H9 (cell line): ENCODE measurements around the gene KIAA1671. TPM values are rescaled to one million over a fixed set of nuclear protein-coding genes. Genes with fewer than 3 reads are reported as not detected.

Experiments
- DNase-seq: peaks from one replicate; pipeline ENCODE4 v3.0.0-alpha.2; 2017
- H2AFZ ChIP-seq: one replicate; pipeline ENCODE4 v1.6.1; 2013; ENCODE audit warnings: mild to moderate bottlenecking, low read length, control low read depth, moderate library complexity
- H2AK5ac ChIP-seq: 2 replicates; pipeline ENCODE4 v1.6.1; 2013; ENCODE audit warnings: low read length, control low read depth, mixed read lengths; ENCODE audit not compliant: insufficient read length
- H2BK120ac ChIP-seq: one replicate; pipeline ENCODE4 v1.6.1; 2013; ENCODE audit warnings: low read depth, mild to moderate bottlenecking, low read length, control low read depth, inconsistent platforms; ENCODE audit not compliant: poor library complexity, severe bottlenecking
- H2BK12ac ChIP-seq: 2 replicates; pipeline ENCODE4 v1.6.1; 2013; ENCODE audit warnings: low read length, control low read depth, mixed read lengths, low read depth; ENCODE audit not compliant: insufficient read length
- H2BK15ac ChIP-seq: 2 replicates; pipeline ENCODE4 v1.6.1; 2013; ENCODE audit warnings: low read depth, low read length, control low read depth
- H2BK20ac ChIP-seq: one replicate; pipeline ENCODE4 v1.6.1; 2013; ENCODE audit warnings: low read depth, mild to moderate bottlenecking, low read length, control low read depth, inconsistent platforms; ENCODE audit not compliant: poor library complexity, severe bottlenecking
- H2BK5ac ChIP-seq: 2 replicates; pipeline ENCODE4 v1.6.1; 2013; ENCODE audit warnings: low read length, control low read depth, mixed read lengths; ENCODE audit not compliant: insufficient read length
- H3K14ac ChIP-seq: 2 replicates; pipeline ENCODE4 v1.6.1; 2013; ENCODE audit warnings: low read length, control low read depth; ENCODE audit not compliant: insufficient read depth
- H3K18ac ChIP-seq: 2 replicates; pipeline ENCODE4 v1.6.1; 2013; ENCODE audit warnings: low read depth, mild to moderate bottlenecking, mixed read lengths, low read length, control low read depth; ENCODE audit not compliant: insufficient read length
- H3K23ac ChIP-seq: 2 replicates; pipeline ENCODE4 v1.6.1; 2013; ENCODE audit warnings: low read length, control low read depth, mixed read lengths, low read depth; ENCODE audit not compliant: insufficient read length
- H3K23me2 ChIP-seq: 2 replicates; pipeline ENCODE4 v1.6.1; 2013; ENCODE audit warnings: low read depth, mild to moderate bottlenecking, mixed read lengths, low read length, control low read depth; ENCODE audit not compliant: insufficient read length, poor library complexity, severe bottlenecking
- H3K27ac ChIP-seq: 2 replicates; pipeline ENCODE4 v1.5.1; 2013; ENCODE audit warnings: low read length, control low read depth, mixed read lengths, low read depth; ENCODE audit not compliant: insufficient read length
- H3K27me3 ChIP-seq: 2 replicates; pipeline ENCODE4 v1.6.1; 2013; ENCODE audit warnings: low read length, control low read depth, inconsistent platforms; ENCODE audit not compliant: insufficient read depth
- H3K4ac ChIP-seq: 2 replicates; pipeline ENCODE4 v1.6.1; 2013; ENCODE audit warnings: low read depth, mild to moderate bottlenecking, control low read depth, inconsistent platforms, low read length, moderate library complexity
- H3K4me1 ChIP-seq: 2 replicates; pipeline ENCODE4 v1.6.1; 2013; ENCODE audit warnings: low read length, control low read depth, inconsistent platforms; ENCODE audit not compliant: insufficient read depth
- H3K4me2 ChIP-seq: 2 replicates; pipeline ENCODE4 v1.6.1; 2013; ENCODE audit warnings: low read length, control low read depth, mixed read lengths; ENCODE audit not compliant: insufficient read length, insufficient read depth
- H3K56ac ChIP-seq: 2 replicates; pipeline ENCODE4 v1.6.1; 2013; ENCODE audit warnings: low read depth, mild to moderate bottlenecking, mixed read lengths, low read length, control low read depth; ENCODE audit not compliant: insufficient read length
- H3K79me1 ChIP-seq: 2 replicates; pipeline ENCODE4 v1.6.1; 2013; ENCODE audit warnings: low read depth, mild to moderate bottlenecking, moderate library complexity, low read length, control low read depth, inconsistent platforms; ENCODE audit not compliant: insufficient read depth, poor library complexity, severe bottlenecking
- H3K79me2 ChIP-seq: 2 replicates; pipeline ENCODE4 v1.6.1; 2013; ENCODE audit warnings: low read length, control low read depth, inconsistent platforms; ENCODE audit not compliant: insufficient read depth
- H3K9ac ChIP-seq: 2 replicates; pipeline ENCODE4 v1.6.1; 2013; ENCODE audit warnings: low read length, control low read depth, mixed read lengths; ENCODE audit not compliant: insufficient read length; ENCODE audit errors: extremely low read depth
- H3K9me3 ChIP-seq: one replicate; pipeline ENCODE4 v1.6.1; 2013; ENCODE audit warnings: low read depth, low read length, inconsistent platforms; ENCODE audit not compliant: control insufficient read depth
- H3T11ph ChIP-seq: one replicate; pipeline ENCODE4 v1.6.1; 2013; ENCODE audit warnings: mild to moderate bottlenecking, low read length, control low read depth, inconsistent platforms
- H4K20me1 ChIP-seq: one replicate; pipeline ENCODE4 v1.6.1; 2013; ENCODE audit not compliant: control insufficient read depth, insufficient read length, insufficient read depth
- H4K5ac ChIP-seq: 2 replicates; pipeline ENCODE4 v1.6.1; 2013; ENCODE audit warnings: low read depth, mild to moderate bottlenecking, mixed read lengths, low read length, control low read depth; ENCODE audit not compliant: insufficient read length
- H4K8ac ChIP-seq: replicated peaks from 2 replicates; pipeline ENCODE4 v1.6.1; 2013; ENCODE audit warnings: low read length, control low read depth, mixed read lengths, low read depth; ENCODE audit not compliant: insufficient read length
- H4K91ac ChIP-seq: 2 replicates; pipeline ENCODE4 v1.6.1; 2013; ENCODE audit warnings: low read depth, mild to moderate bottlenecking, moderate library complexity, mixed read lengths, low read length, control low read depth; ENCODE audit not compliant: insufficient read length
- H3K27ac Mint-ChIP-seq, 3 experiments: 2 replicates in 2 of 3; 3 replicates in 1 of 3; pipeline ENCODE4 v1.8.0; 2020 to 2021; ENCODE audit warnings: mixed read lengths in 3 of 3, mild to moderate bottlenecking in 1 of 3, moderate library complexity in 1 of 3
- H3K27me3 Mint-ChIP-seq: 2 replicates; pipeline ENCODE4 v1.8.0; 2021; ENCODE audit warnings: low read depth, mild to moderate bottlenecking, moderate library complexity, mixed read lengths
- H3K36me3 Mint-ChIP-seq, 3 experiments: 2 replicates in 2 of 3; 3 replicates in 1 of 3; pipeline ENCODE4 v1.8.0; 2020 to 2021; ENCODE audit warnings: low read depth in 3 of 3, mixed read lengths in 3 of 3; ENCODE audit not compliant: insufficient read depth in 1 of 3
- H3K4me1 Mint-ChIP-seq, 2 experiments: 2 replicates each; pipeline ENCODE4 v1.8.0; 2020; ENCODE audit warnings: mixed read lengths in 2 of 2
- H3K4me3 Mint-ChIP-seq, 2 experiments: 2 replicates in 1 of 2; 3 replicates in 1 of 2; pipeline ENCODE4 v1.8.0; 2020 to 2021; ENCODE audit warnings: mild to moderate bottlenecking in 2 of 2, mixed read lengths in 2 of 2, moderate library complexity in 1 of 2
- H3K9me3 Mint-ChIP-seq, 2 experiments: 2 replicates in 1 of 2; 3 replicates in 1 of 2; pipeline ENCODE4 v1.8.0; 2020; ENCODE audit warnings: mild to moderate bottlenecking in 2 of 2, mixed read lengths in 2 of 2, moderate library complexity in 1 of 2
- CTCF ChIP-seq: fragments of 200-600 bp; sonication (generic); conservative IDR thresholded peaks from 3 replicates; pipeline ENCODE4 v1.8.0; 2021; ENCODE audit warnings: antibody characterized with exemption, mild to moderate bottlenecking
- WGBS: extraction: QIAGEN DNeasy Blood & Tissue Kit; methylation state at CpG from one replicate; pipeline ENCODE4 v1.1.7; 2013; ENCODE audit warnings: missing lambda C conversion rate, low lambda C conversion rate, mixed read lengths; ENCODE audit not compliant: insufficient read length; ENCODE audit errors: extremely low coverage; 5-methylcytosine and 5-hydroxymethylcytosine counted together
- total RNA-seq: library from RNA; stranded (reverse); gene quantifications from 2 replicates; pipeline ENCODE4 v1.2.1, GENCODE V29; 2021

The KIAA1671 gene
- total RNA-seq, 1 experiment from 2014 or later: 22.6 TPM

DNA sequence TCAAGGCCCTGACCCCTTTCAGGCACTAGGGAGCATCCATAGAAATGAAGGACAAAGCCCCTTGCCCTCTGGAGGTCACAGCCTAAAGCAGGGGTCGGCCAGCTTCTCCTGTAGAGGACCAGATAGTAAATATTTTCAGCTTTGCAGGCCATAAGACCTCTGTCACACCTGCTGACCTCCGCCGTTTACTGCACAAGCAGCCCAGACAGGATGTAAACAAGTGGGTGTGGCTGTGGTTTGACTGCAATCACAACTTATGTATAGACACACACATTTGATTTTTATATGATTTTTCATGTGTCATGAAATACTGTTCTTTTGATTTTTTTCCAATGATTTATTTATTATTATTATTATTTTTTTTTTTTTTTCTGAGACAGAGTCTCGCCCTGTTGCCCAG lies 34.3 kb downstream of the KIAA1671 start:
- no peak overlapping the region for H2AK5ac ChIP-seq
- H3K4me1 ChIP-seq: no peaks in the 10 kb centered on the region; the same call in 1 of the 2 replicates
- no CpG with 5 or more reads among the region's 4 CpGs for WGBS
- no peak overlapping the region for H4K5ac ChIP-seq
- H2AFZ ChIP-seq: no peak overlapping the region
- no peaks in the 10 kb centered on the region for H3K9me3 ChIP-seq
- H4K8ac ChIP-seq: no peak overlapping the region
- no peaks in the 10 kb centered on the region for H3K27me3 ChIP-seq
- H3K4me2 ChIP-seq: no peak overlapping the region
- no peak overlapping the region for H4K91ac ChIP-seq
- Mint-ChIP-seq H3K9me3 (peaks cover 0 to 2% of the 10 kb centered on the region in 2 experiments; a peak in 2 of 5 replicates), H3K27ac (peak overlapping the region in 1 of 3 experiments; percentile 40; a peak in 1 of 7 replicates), H3K4me1 (peaks cover 41 to 44% of the 10 kb centered on the region in 2 experiments), H3K27me3 (no peaks in the 10 kb centered on the region), H3K36me3 (peaks cover 0 to 6% (median 5%) of the 10 kb centered on the region in 3 experiments; a peak in 3 of 7 replicates), H3K4me3 (no peak overlapping the region)
- H2BK120ac ChIP-seq: no peak overlapping the region
- H4K20me1 ChIP-seq: no peaks in the 10 kb centered on the region
- H2BK5ac ChIP-seq: no peak overlapping the region
- no peak overlapping the region for H2BK15ac ChIP-seq
- no peak overlapping the region for H3K56ac ChIP-seq
- H3K23me2 ChIP-seq: no peaks in the 10 kb centered on the region
- no peak overlapping the region for H3K9ac ChIP-seq
- no peak for DNase-seq
- no peak overlapping the region for H3K27ac ChIP-seq
- no peak overlapping the region for H3K14ac ChIP-seq
- no peak overlapping the region for H3K4ac ChIP-seq
- TF ChIP-seq CTCF: no peak
- H3K23ac ChIP-seq: no peak overlapping the region
- H2BK12ac ChIP-seq: no peak overlapping the region
- no peak overlapping the region for H2BK20ac ChIP-seq
- peaks cover 2% of the 10 kb centered on the region; the same call in 1 of the 2 replicates for H3K79me2 ChIP-seq
- no peaks in the 10 kb centered on the region for H3K79me1 ChIP-seq
- no peak overlapping the region for H3K18ac ChIP-seq
- no peak overlapping the region for H3T11ph ChIP-seq
